Fibroblast of lung (primary cell): Measurements from ENCODE around the gene WDR87. TPM values are rescaled to one million over a fixed set of nuclear protein-coding genes. Genes with fewer than 3 reads are reported as not detected.

Source experiments
- DNase-seq, 2 donors: peaks; one replicate each; pipeline versions ENCODE4 v3.0.0 to v3.0.0-alpha.2; 2010; ENCODE audit warnings: low read depth in 2 of 2
- H2AFZ ChIP-seq: 2 replicates; pipeline ENCODE4 v1.5.1; 2012; ENCODE audit warnings: low read length, control low read depth, inconsistent platforms
- H3K27ac ChIP-seq: 2 replicates; pipeline ENCODE4 v1.5.1; 2011; ENCODE audit warnings: low read length, control low read depth; ENCODE audit not compliant: insufficient read depth
- H3K27me3 ChIP-seq: 2 replicates; pipeline ENCODE4 v1.5.1; 2011; ENCODE audit warnings: mild to moderate bottlenecking, low read length; ENCODE audit not compliant: control insufficient read depth, insufficient read depth
- H3K36me3 ChIP-seq: 2 replicates; pipeline ENCODE4 v1.5.1; 2011; ENCODE audit warnings: low read length; ENCODE audit not compliant: control insufficient read depth, insufficient read depth
- H3K4me1 ChIP-seq: 2 replicates; pipeline ENCODE4 v1.5.1; 2011; ENCODE audit warnings: low read length; ENCODE audit not compliant: control insufficient read depth, insufficient read depth; ENCODE audit errors: extremely low read depth
- H3K4me2 ChIP-seq: 2 replicates; pipeline ENCODE4 v1.5.1; 2011; ENCODE audit warnings: low read length, control low read depth; ENCODE audit not compliant: insufficient read depth; ENCODE audit errors: extremely low read depth
- H3K4me3 ChIP-seq, 4 experiments: fragments of 200-600 bp in 1 of 4; sonication (generic) in 1 of 4; replicated peaks in 1 of 4; 2 replicates each; pipeline ENCODE4 v1.5.1; 2011 to 2016; ENCODE audit warnings: low read length in 4 of 4, low read depth in 3 of 4, mild to moderate bottlenecking in 3 of 4, control low read depth in 2 of 4, inconsistent platforms in 1 of 4, mixed read lengths in 1 of 4; ENCODE audit not compliant: insufficient read depth in 1 of 4; ENCODE audit errors: control extremely low read depth in 1 of 4
- H3K79me2 ChIP-seq: 2 replicates; pipeline ENCODE4 v1.5.1; 2012; ENCODE audit warnings: mild to moderate bottlenecking, low read length, inconsistent platforms; ENCODE audit not compliant: control insufficient read depth, insufficient read depth
- H3K9ac ChIP-seq: 2 replicates; pipeline ENCODE4 v1.5.1; 2011; ENCODE audit warnings: mild to moderate bottlenecking, low read length, control low read depth; ENCODE audit not compliant: insufficient read depth
- H3K9me3 ChIP-seq: 2 replicates; pipeline ENCODE4 v1.5.1; 2012; ENCODE audit warnings: low read depth, low read length; ENCODE audit not compliant: control insufficient read depth, insufficient read depth
- H4K20me1 ChIP-seq: 2 replicates; pipeline ENCODE4 v1.5.1; 2011; ENCODE audit warnings: low read length; ENCODE audit not compliant: control insufficient read depth, insufficient read depth; ENCODE audit errors: extremely low read depth
- CTCF ChIP-seq, 2 donors: IDR thresholded peaks in 1 of 2; conservative IDR thresholded peaks in 1 of 2; 1 replicate in 1 of 2; 2 replicates in 1 of 2; pipeline ENCODE4 v1.5.1; 2011 to 2012; ENCODE audit warnings: low read length in 2 of 2, control low read depth in 1 of 2, inconsistent platforms in 1 of 2, low read depth in 1 of 2, mild to moderate bottlenecking in 1 of 2
- EZH2 ChIP-seq: IDR thresholded peaks from 2 replicates; pipeline ENCODE4 v1.5.1; 2012; ENCODE audit warnings: low read length, control low read depth, mild to moderate bottlenecking; ENCODE audit errors: missing control alignments
- polyA plus RNA-seq, 2 donors: library from polyadenylated mRNA; depleted of rRNA in 1 of 2; stranded (reverse) in 1 of 2; unstranded in 1 of 2; fragments of >200 nt; gene quantifications; 2 replicates each; pipeline ENCODE4 v1.2.1, GENCODE V29; 2011 to 2012; ENCODE audit warnings: missing spikeins in 1 of 2
- total RNA-seq: library from RNA; depleted of rRNA; stranded (reverse); fragments of >200 nt; gene quantifications from 2 replicates; pipeline ENCODE4 v1.2.1, GENCODE V29; 2014

The WDR87 gene
- total and polyA plus RNA-seq, 2 donors (not counting 1 experiment from before 2014, with no cell fraction given), result not detected

GRCh38 chr19:37885392-37885791, 21.0 kb downstream of the WDR87 start:
- Histone ChIP-seq H3K4me2 (no peak overlapping the region), H3K27me3 (peaks cover 10% of the 10 kb centered on the region), H2AFZ (no peak overlapping the region), H3K4me3 (no peak overlapping the region), H3K27ac (no peak overlapping the region), H4K20me1 (no peaks in the 10 kb centered on the region), H3K9me3 (no peaks in the 10 kb centered on the region), H3K9ac (no peak overlapping the region), H3K4me1 (no peaks in the 10 kb centered on the region), H3K79me2 (no peaks in the 10 kb centered on the region), H3K36me3 (no peaks in the 10 kb centered on the region)
- TF ChIP-seq EZH2 (no peak), CTCF (conservative IDR thresholded peaks at IDR 0.05 in 1 of 2, IDR thresholded peaks at IDR 0.05 in 1 of 2; ENCODE audit: low read depth in 1 of 2, low read length in 2 of 2) (no peak)
- no peak for DNase-seq

GRCh38 chr19:37877147-37877546, 29.2 kb downstream of the WDR87 start:
- TF ChIP-seq EZH2 (no peak), CTCF (conservative IDR thresholded peaks at IDR 0.05 in 1 of 2, IDR thresholded peaks at IDR 0.05 in 1 of 2; ENCODE audit: low read depth in 1 of 2, low read length in 2 of 2) (no peak)

GRCh38 chr19:37876032-37876431, 30.4 kb downstream of the WDR87 start:
- H3K36me3 ChIP-seq, result no peaks in the 10 kb centered on the region
- H2AFZ ChIP-seq, result no peak overlapping the region
- H3K4me1 ChIP-seq, result no peaks in the 10 kb centered on the region
- no peaks in the 10 kb centered on the region for H3K9me3 ChIP-seq
- TF ChIP-seq CTCF (conservative IDR thresholded peaks at IDR 0.05 in 1 of 2, IDR thresholded peaks at IDR 0.05 in 1 of 2; ENCODE audit: low read depth in 1 of 2, low read length in 2 of 2) (no peak), EZH2 (no peak)
- H3K4me3 ChIP-seq, result no peak overlapping the region
- H3K4me2 ChIP-seq, result no peak overlapping the region
- H4K20me1 ChIP-seq, result no peaks in the 10 kb centered on the region
- H3K27me3 ChIP-seq, result no peaks in the 10 kb centered on the region
- DNase-seq, result no peak
- H3K9ac ChIP-seq, result no peak overlapping the region
- H3K27ac ChIP-seq, result no peak overlapping the region
- no peaks in the 10 kb centered on the region for H3K79me2 ChIP-seq

More at GRCh38 chr19:37877147-37877546, 29.2 kb downstream of the WDR87 start:
- Histone ChIP-seq H3K79me2 (no peaks in the 10 kb centered on the region), H4K20me1 (no peaks in the 10 kb centered on the region), H3K4me3 (no peak overlapping the region), H3K27me3 (no peaks in the 10 kb centered on the region), H2AFZ (no peak overlapping the region), H3K4me1 (no peaks in the 10 kb centered on the region), H3K4me2 (no peak overlapping the region), H3K9me3 (no peaks in the 10 kb centered on the region), H3K36me3 (no peaks in the 10 kb centered on the region), H3K9ac (no peak overlapping the region), H3K27ac (no peak overlapping the region)
- DNase-seq, result no peak
